ENCODE data around the gene WTAP.
"Not testable (repeated sequence)": the region's sequence is repeated elsewhere in the genome, so short reads cannot be mapped to it uniquely, and the experiment has no call there.

Gene WTAP

DNA sequence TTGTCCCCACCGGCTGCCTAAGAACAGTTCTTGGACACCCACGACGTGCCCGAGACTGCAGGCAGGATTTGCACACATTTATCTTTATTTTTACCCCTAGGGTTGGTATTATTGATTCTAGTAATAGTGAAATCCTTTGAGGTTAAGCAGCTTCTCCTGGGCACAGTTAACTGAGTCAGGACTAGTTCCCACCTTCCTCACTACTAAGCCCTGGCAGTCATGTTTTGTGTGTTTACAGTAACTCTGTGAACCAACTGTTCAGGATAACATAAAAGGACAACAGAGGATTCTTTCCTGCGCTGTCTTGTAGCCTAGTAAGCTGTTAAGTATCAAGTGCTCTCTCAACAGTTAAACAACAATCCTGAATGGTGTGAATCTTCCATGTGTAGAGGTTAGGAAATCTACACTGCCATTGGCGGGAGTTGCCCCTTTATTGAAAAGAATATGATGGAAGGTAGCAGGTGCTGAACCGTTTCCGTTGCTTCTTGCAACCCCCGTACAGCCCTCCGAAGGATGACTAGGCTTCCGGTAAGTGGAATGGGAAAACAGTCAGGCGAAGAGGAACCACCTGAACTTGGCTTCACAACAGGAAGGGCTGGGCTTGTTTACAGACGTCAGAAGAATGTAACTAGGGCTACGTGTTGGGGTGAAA, 33.3 kb upstream of the WTAP start:
- DNase-seq = no peak

GRCh38 chr6:159695984-159696383, 31.3 kb upstream of the WTAP start:
- no peak for DNase-seq

- DNase-seq = peak; percentile 78
These were observed 26.3 kb upstream of the WTAP start for GRCh38 chr6:159700970-159701369.

GRCh38 chr6:159701413-159701999, 25.8 kb upstream of the WTAP start:
- no peak for DNase-seq

DNA sequence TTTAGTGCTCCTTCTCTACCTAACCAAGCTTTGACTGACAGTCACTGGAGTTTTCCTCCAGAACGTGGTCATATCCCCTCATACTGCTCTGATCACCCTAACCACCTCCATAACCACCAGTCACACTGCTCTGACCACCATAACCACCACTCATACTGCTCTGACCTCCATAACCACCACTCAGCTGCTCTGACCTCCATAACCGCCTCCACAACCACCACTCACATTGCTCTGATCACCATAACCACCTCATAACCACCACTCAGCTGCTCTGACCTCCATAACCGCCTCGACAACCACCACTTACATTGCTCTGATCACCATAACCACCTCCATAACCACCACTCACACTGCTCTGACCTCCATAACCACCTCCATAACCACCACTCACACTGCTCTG, 16.7 kb upstream of the WTAP start:
- DNase-seq = not testable (repeated sequence)

DNA sequence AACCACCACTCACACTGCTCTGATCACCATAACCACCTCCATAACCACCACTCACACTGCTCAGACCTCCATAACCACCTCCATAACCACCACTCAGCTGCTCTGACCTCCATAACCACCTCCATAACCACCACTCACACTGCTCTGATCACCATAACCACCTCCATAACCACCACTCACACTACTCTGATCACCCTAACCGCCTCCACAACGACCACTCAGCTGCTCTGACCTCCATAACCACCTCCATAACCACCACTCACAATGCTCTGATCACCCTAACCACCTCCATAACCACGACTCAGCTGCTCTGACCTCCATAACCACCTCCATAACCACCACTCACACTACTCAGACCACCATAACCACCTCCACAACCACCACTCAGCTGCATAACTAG, 14.9 kb upstream of the WTAP start:
- not testable (repeated sequence) for DNase-seq

DNA sequence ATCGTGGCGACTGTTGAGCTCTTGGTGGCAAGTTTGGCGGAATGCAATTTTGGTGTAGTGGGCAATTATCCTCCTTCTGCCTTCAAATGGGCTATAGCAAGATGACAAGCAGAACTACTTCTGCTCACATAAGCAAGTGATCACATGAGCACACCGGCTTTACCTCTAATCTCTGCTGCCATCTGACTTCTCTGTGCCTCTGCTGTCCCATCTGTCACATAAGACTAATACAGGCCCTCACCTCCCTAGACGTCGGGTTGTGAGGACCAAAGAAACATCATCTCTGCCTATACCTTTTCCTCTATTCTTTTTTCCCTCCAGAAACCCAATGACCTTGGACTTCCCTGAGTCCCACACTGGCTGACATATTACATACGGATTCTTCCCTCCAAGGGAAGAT, 13.3 kb upstream of the WTAP start:
- no peak for DNase-seq

GRCh38 chr6:159714404-159714803, 12.9 kb upstream of the WTAP start:
- no peak for DNase-seq

GRCh38 chr6:159715166-159715565, 12.1 kb upstream of the WTAP start:
- no peak for DNase-seq

- no peak for DNase-seq
These were observed 11.7 kb upstream of the WTAP start for GRCh38 chr6:159715605-159716004.

- no peak for DNase-seq
These were observed 10.8 kb upstream of the WTAP start for GRCh38 chr6:159716247-159717096.

GRCh38 chr6:159718634-159719033, 8.7 kb upstream of the WTAP start:
- no peak for DNase-seq

- DNase-seq = no peak
These were observed 8.0 kb upstream of the WTAP start for GRCh38 chr6:159719287-159719686.

DNA sequence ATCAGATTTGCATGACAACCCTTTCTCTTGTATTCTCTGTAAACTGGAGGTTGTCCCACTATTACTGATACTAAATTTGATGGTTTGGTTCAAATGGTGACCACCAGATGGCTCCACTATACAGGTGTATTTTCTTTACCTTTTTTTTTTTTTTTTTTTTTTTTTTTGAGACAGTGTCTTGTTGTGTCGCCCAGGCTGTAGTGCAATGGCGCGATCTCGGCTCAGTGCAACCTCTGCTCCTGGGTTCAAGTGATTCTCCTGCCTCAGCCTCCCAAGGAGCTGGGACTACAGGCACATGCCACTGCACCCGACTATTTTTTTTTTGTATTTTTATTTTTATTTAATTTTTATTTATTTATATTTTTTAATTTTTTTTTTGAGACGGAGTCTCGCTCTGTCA, 6.6 kb upstream of the WTAP start:
- DNase-seq = peak; percentile 59

DNA sequence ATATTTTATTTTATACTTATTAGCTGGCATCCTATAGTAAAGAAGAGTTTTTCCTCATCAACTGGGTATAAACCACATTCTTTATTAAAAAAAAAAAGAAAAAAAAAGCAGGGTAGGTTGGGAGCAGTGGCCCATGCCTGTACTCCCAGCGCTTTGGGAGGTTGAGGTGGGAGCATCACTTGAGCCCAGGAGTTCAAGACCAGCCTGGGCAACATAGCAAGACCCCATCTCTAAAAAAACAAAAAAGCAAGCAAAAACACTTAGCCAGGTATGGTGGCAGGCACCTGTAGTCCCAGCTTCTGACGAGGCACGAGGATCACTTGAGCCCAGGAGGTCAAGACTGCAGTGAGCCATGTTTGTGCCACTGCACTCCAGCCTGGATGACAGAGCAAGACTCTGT, 5.3 kb upstream of the WTAP start:
- not testable (repeated sequence) for DNase-seq

DNA sequence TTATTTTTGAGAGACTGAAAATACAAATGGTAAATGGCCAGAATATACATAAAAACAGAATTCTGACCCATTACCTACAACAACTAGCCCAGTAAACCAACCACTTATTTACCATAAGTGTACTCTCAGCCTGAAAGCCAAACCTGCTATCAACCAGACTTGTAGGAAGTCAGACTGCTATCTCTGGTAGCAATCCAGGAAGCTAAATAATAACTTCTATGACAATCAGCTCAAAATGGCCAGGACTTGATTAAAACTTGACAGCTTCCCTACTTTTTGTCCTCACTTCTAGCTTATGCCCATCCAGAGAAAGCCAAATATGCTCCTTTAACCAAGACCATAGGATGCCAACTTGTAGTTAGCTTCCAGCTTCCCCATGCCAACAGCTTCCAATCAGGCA, 4.7 kb upstream of the WTAP start:
- no peak for DNase-seq

DNA sequence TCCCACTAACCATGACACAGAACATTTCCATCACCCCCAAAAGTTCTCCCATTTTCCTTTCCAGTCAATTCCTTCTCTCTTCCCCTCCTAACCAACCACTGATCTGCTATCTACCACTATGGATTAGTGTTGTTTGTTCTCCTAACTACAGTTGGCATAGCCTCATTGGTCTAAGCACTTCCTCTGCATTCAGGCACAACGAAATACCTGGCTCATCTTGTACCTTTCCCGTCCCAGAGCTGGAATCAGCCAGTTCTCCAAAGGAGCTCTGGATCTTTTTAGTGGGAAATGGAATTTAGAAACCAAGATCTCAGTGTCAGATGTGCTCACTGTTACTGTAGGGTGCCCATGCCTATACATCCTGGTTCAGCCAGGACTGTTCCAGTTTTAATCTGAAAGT, 4.0 kb upstream of the WTAP start:
- no peak for DNase-seq

- no peak for DNase-seq
These were observed 2.5 kb upstream of the WTAP start for GRCh38 chr6:159724778-159725177.

DNA sequence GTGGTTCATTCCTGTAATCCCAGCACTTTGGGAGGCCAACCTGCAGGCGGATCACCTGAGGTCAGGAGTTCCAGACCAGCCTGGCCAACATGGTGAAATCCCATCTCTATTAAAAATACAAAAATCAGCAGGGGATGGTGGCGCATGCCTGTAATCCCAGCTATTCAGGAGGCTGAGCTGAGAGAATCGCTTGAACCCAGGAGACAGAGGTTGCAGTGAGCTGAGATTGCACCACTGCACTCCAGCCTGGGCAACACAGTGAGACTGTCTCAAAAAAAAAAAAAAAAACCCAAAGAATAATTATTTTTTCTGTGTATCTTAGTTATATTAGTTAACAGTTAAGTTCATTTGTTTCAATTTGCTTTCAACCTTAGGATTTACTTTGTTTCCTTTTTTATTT, 2.1 kb upstream of the WTAP start:
- DNase-seq = not testable (repeated sequence)

DNA sequence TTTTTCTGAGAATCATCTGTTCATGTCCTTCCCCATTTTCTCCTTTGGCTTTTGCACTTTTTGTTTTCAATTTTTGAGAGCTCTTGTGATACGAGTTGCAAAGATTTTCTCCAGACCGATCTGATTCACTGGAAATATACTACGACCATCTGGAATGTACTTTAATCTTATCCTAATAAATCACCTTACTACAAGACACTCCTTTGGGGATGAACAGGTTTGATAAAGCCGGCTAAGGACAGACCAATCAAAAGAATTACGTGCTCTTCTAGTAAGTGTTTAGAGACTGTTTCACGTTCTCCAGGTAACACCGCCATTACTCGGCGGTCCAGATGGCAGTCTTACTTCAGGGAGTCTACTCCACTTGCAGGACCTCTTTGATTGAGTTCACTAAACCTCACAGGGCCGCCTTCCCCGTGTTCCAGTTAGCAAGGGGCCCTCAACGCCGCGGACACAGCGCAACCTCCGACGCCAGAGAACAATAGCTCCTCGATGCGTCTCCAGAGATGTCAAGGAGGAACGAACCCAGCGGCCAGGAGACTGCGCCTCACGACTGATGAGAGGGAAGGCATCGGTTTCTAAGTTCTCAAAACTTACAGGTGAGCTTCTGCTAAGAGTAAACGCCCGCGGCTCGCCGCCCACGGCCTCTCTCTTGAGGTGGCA, 920 bp upstream of the WTAP start:
- peak; percentile 70 for DNase-seq

DNA sequence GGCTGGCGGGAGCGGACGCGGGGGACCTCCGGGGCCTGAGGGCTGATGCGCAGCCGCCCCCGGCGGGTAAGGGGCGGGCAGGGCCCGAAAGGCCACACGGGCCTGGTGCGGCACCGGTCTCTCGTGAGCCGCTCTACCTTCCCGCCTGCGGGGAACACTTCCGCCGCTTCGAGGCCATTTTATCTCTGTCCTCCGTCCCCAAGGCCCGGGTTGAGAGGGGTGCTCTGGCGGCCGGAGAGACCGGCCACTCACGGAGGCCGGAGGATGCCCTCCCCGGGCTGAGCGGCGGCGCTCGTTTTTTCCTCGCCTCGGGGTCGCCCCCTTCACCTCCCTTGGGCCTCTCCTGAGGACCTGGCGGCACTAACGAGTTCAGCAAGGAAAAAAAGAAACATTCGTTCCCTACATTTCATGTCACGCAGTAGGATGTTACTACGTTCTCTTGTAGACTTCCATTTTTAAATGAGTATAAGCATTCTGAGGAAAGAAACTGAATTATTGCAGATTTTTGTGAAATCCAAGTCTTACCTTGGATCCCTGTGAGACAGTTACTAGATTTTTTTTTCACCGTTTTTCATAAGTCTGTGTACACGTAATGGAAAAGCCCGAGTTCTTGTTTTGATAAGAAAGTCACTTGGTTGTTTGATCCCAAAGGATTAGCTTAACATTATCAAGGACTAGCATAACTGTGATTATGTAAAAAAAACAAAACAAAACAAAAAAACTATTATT, 575 bp downstream of the WTAP start:
- peak; percentile 28 for DNase-seq

DNA sequence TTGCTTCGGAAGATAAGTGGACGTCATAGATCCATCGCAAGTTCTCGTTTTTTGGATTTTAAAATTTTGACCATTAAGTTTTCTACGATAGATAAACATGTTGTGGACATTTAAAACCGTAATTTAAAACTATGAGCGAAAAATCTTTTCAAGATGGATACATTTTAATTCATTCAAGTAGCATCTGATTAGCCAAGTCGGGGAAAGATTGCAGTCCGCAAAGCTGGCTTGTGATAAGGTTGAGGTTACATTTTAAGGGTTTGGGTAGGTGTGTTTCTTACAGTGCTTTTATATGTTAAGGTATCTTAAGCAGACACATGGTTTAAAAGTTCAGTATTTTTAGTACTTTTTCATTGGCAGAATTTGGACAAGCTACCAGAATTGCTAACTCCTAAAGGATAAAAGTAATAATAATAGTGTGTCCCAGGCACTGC, 1.2 kb downstream of the WTAP start:
- no peak for DNase-seq

Data from NCI-H2171 (cell line).